Panc1 (cell line): Measurements from ENCODE around the gene ACCSL. TPM values are rescaled to one million over a fixed set of nuclear protein-coding genes. Genes with fewer than 3 reads are reported as not detected.

Source experiments
- ATAC-seq: fragments of 200-7000 bp; cut with Tn5 transposase; 2 replicates; pipeline ENCODE4 v1.9.1; 2020; ENCODE audit warnings: mild to moderate bottlenecking, moderate library complexity
- BruUV-seq: library from RNA; stranded (reverse); fragments of 400-500 nt; replicated peaks from 2 replicates; lab custom pipeline; 2021; lab: Mats Ljungman, UMichigan
- CTCF ChIA-PET: fragments of 300-600 bp; sonication (Branson Sonifier 250); formaldehyde crosslinking; loops from one replicate; lab custom pipeline; 2022; ENCODE audit warnings: antibody characterized with exemption; lab: Charles Lee
- POLR2A ChIA-PET: fragments of 300-600 bp; sonication (Branson Sonifier 250); formaldehyde crosslinking; loops from one replicate; lab custom pipeline; 2022; ENCODE audit warnings: antibody characterized with exemption; lab: Charles Lee
- DNase-seq: peaks from one replicate; pipeline ENCODE4 v3.0.0-alpha.2; 2010; ENCODE audit warnings: low read depth, low spot score
- H3K27ac ChIP-seq: 2 replicates; pipeline ENCODE4 v1.5.1; 2011; ENCODE audit warnings: mild to moderate bottlenecking, low read length, inconsistent platforms
- H3K27me3 ChIP-seq: fragments of 200-500 bp; sonication (Bioruptor generic); 2 replicates; pipeline ENCODE4 v1.6.0; 2014; ENCODE audit warnings: low read length, inconsistent platforms; ENCODE audit not compliant: control insufficient read depth, insufficient read depth
- H3K36me3 ChIP-seq: fragments of 200-500 bp; sonication (Bioruptor generic); 2 replicates; pipeline ENCODE4 v1.5.1; 2014; ENCODE audit warnings: inconsistent platforms, mild to moderate bottlenecking, low read length, moderate library complexity; ENCODE audit not compliant: control insufficient read depth, insufficient read depth
- H3K4me1 ChIP-seq: 2 replicates; pipeline ENCODE4 v1.5.1; 2011; ENCODE audit warnings: inconsistent platforms, mild to moderate bottlenecking, low read length, moderate library complexity; ENCODE audit not compliant: control insufficient read depth, insufficient read depth
- H3K4me3 ChIP-seq, 2 experiments: 2 replicates each; pipeline ENCODE4 v1.5.1; 2011 to 2012; ENCODE audit warnings: low read depth in 2 of 2, low read length in 2 of 2, mild to moderate bottlenecking in 2 of 2, inconsistent platforms in 1 of 2, moderate library complexity in 1 of 2
- H3K9me3 ChIP-seq: fragments of 200-500 bp; sonication (Bioruptor generic); 2 replicates; pipeline ENCODE4 v1.5.1; 2014; ENCODE audit warnings: low read depth, mild to moderate bottlenecking, inconsistent platforms, low read length, moderate library complexity; ENCODE audit not compliant: control insufficient read depth, insufficient read depth
- CTCF ChIP-seq: fragments of 450-650 bp; IDR thresholded peaks from 2 replicates; pipeline ENCODE4 v1.5.1; 2017; ENCODE audit warnings: mild to moderate bottlenecking
- POLR2AphosphoS5 ChIP-seq: IDR thresholded peaks from 2 replicates; pipeline ENCODE4 v1.6.1; 2012; ENCODE audit warnings: mild to moderate bottlenecking, low read depth, low read length, moderate library complexity
- REST ChIP-seq, 2 experiments: IDR thresholded peaks; 2 replicates each; pipeline ENCODE4 v1.6.1; 2011 to 2012; ENCODE audit warnings: low read depth in 2 of 2, control low read depth in 1 of 2, low read length in 1 of 2, mild to moderate bottlenecking in 1 of 2, moderate library complexity in 1 of 2; ENCODE audit not compliant: insufficient read depth in 1 of 2
- SIN3A ChIP-seq: IDR thresholded peaks from 2 replicates; pipeline ENCODE4 v1.6.1; 2012; ENCODE audit warnings: low read depth, mild to moderate bottlenecking, low read length, moderate library complexity, borderline replicate concordance; ENCODE audit not compliant: insufficient read depth
- TCF7L2 ChIP-seq: IDR thresholded peaks from 2 replicates; pipeline ENCODE4 v1.6.1; 2011; ENCODE audit warnings: mild to moderate bottlenecking, low read depth, low read length, inconsistent platforms
- in situ Hi-C: cut with HindIII; loops from 2 replicates; pipeline ENCODE4 v1.10.0; 2016; ENCODE audit warnings: low sequenced_read_pairs, low pct_unique_long_range_greater_than_20kb
- intact Hi-C: fragments of 100-400 bp; cut with micrococcal nuclease; formaldehyde crosslinking; loops from one replicate; pipeline ENCODE4 v1.10.0; 2022; ENCODE audit not compliant: unreplicated experiment
- total RNA-seq: library from RNA; stranded (reverse); gene quantifications from one replicate; pipeline ENCODE4 v1.2.1, GENCODE V29; 2021; ENCODE audit not compliant: unreplicated experiment

ACCSL gene
- total RNA-seq, 1 experiment from 2014 or later: not detected

GRCh38 chr11:44047298-44047697, 483 bp upstream of the ACCSL start:
- Histone ChIP-seq H3K4me1 (no peaks in the 10 kb centered on the region), H3K27me3 (peaks cover 3% of the 10 kb centered on the region; the same call in 1 of the 2 replicates), H3K27ac (no peak overlapping the region), H3K36me3 (no peaks in the 10 kb centered on the region), H3K9me3 (no peaks in the 10 kb centered on the region), H3K4me3 (no peak overlapping the region)
- TF ChIP-seq TCF7L2 (no peak), REST (IDR thresholded peaks at IDR 0.05; ENCODE audit: insufficient read depth in 1 of 2, low read depth in 2 of 2, low read length in 1 of 2) (no peak), POLR2AphosphoS5 (no peak), CTCF (no peak), SIN3A (no peak)
- DNase-seq: no peak
- POLR2A ChIA-PET: no interaction called here
- intact Hi-C loops: no loop called here
- CTCF ChIA-PET: no interaction called here
- no TSS peak for BruUV-seq
- in situ Hi-C loops: no loop called here
- no peak for ATAC-seq

- H3K4me3 ChIP-seq: no peak overlapping the region
- in situ Hi-C loops: no loop called here
- ChIA-PET CTCF (no interaction called here), POLR2A (interaction anchor here (0.6 kb wide), 1 partner anchor 175 kb away, joined by 5 read pairs; no protein-coding TSS in a partner anchor)
- H3K27ac ChIP-seq: no peak overlapping the region
- TF ChIP-seq SIN3A (no peak), CTCF (no peak), REST (IDR thresholded peaks at IDR 0.05; ENCODE audit: insufficient read depth in 1 of 2, low read depth in 2 of 2, low read length in 1 of 2) (no peak), POLR2AphosphoS5 (no peak)
- no peaks in the 10 kb centered on the region for H3K9me3 ChIP-seq
- ATAC-seq: no peak
- no peaks in the 10 kb centered on the region for H3K27me3 ChIP-seq
- no peak for DNase-seq
- no TSS peak for BruUV-seq
- no peaks in the 10 kb centered on the region for H3K4me1 ChIP-seq
- no peaks in the 10 kb centered on the region for H3K36me3 ChIP-seq
- intact Hi-C loops: no loop called here
These were observed 2.1 kb downstream of the ACCSL start for GRCh38 chr11:44049832-44050231.
